ENCODE data around the gene PRIM1.

- TF ChIP-seq CTCF (IDR thresholded peaks at IDR 0.05), result no peak
- no peak for TF ChIP-seq EP300 (IDR thresholded peaks at IDR 0.05)
- TF ChIP-seq POLR2AphosphoS5 (IDR thresholded peaks at IDR 0.05), result no peak
- no peak for TF ChIP-seq POLR2A (IDR thresholded peaks at IDR 0.05)
These were observed 9.7 kb upstream of the PRIM1 start for GRCh38 chr12:56761812-56762211.

Measured in stomach (tissue), 4 donors.